Measurements from ENCODE around the gene VSIR.

DNA sequence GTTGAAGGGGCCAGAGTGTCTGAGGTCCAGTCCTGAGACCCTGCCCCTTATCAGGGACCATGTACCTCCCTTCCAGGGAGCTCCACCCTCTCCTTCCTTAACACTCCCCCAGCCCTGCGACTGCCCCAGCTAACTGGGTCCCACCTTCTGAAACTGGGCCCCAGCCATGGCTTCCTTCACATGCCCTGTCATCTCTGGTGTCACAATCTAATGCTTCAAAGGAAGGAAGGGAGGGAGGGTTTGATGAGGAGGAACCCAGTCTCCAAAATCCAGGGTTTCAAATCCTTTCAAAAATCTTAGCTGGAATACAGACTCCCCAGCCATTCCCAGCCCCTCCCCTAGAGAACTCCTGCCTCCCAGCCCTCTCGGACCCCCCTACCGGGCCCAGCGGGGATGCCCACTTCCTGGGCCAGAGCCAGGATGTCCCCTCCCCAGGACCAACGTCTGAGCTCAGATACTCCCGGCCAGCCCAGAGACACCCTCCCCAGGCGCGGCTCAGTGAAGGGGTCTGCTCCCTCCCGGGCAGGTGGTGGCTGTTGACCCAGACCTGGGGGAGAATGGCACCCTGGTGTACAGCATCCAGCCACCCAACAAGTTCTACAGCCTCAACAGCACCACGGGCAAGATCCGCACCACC is 71.7 kb downstream of the VSIR start:
- TF ChIP-seq, protein P1, sequence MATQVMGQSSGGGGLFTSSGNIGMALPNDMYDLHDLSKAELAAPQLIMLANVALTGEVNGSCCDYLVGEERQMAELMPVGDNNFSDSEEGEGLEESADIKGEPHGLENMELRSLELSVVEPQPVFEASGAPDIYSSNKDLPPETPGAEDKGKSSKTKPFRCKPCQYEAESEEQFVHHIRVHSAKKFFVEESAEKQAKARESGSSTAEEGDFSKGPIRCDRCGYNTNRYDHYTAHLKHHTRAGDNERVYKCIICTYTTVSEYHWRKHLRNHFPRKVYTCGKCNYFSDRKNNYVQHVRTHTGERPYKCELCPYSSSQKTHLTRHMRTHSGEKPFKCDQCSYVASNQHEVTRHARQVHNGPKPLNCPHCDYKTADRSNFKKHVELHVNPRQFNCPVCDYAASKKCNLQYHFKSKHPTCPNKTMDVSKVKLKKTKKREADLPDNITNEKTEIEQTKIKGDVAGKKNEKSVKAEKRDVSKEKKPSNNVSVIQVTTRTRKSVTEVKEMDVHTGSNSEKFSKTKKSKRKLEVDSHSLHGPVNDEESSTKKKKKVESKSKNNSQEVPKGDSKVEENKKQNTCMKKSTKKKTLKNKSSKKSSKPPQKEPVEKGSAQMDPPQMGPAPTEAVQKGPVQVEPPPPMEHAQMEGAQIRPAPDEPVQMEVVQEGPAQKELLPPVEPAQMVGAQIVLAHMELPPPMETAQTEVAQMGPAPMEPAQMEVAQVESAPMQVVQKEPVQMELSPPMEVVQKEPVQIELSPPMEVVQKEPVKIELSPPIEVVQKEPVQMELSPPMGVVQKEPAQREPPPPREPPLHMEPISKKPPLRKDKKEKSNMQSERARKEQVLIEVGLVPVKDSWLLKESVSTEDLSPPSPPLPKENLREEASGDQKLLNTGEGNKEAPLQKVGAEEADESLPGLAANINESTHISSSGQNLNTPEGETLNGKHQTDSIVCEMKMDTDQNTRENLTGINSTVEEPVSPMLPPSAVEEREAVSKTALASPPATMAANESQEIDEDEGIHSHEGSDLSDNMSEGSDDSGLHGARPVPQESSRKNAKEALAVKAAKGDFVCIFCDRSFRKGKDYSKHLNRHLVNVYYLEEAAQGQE (IDR thresholded peaks at IDR 0.05; ENCODE audit: insufficient replicate concordance, low read depth): no peak
- TF ChIP-seq, protein P2, sequence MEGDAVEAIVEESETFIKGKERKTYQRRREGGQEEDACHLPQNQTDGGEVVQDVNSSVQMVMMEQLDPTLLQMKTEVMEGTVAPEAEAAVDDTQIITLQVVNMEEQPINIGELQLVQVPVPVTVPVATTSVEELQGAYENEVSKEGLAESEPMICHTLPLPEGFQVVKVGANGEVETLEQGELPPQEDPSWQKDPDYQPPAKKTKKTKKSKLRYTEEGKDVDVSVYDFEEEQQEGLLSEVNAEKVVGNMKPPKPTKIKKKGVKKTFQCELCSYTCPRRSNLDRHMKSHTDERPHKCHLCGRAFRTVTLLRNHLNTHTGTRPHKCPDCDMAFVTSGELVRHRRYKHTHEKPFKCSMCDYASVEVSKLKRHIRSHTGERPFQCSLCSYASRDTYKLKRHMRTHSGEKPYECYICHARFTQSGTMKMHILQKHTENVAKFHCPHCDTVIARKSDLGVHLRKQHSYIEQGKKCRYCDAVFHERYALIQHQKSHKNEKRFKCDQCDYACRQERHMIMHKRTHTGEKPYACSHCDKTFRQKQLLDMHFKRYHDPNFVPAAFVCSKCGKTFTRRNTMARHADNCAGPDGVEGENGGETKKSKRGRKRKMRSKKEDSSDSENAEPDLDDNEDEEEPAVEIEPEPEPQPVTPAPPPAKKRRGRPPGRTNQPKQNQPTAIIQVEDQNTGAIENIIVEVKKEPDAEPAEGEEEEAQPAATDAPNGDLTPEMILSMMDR (IDR thresholded peaks at IDR 0.05; ENCODE audit: insufficient read depth, low read length): no peak
- TF ChIP-seq POLR2AphosphoS5 (IDR thresholded peaks at IDR 0.05; ENCODE audit: low read depth): no peak

All from HL-60 (cell line).